Testis (tissue), 2 donors: ENCODE data around the gene SH3TC1.

Experiments used
- POLR2A ChIP-seq: fragments of 450-650 bp; IDR thresholded peaks from one replicate; pipeline ENCODE4 v1.6.1; 2017; ENCODE audit warnings: antibody characterized with exemption, mild to moderate bottlenecking, moderate library complexity
- TF ChIP-seq, protein P1 (sequence below), 3 experiments: fragments of 450-650 bp in 2 of 3; fragments of 200-600 bp in 1 of 3; sonication (generic) in 1 of 3; IDR thresholded peaks; one replicate each; pipeline ENCODE4 v1.5.1; 2016 to 2019; ENCODE audit warnings: antibody characterized with exemption in 3 of 3, mild to moderate bottlenecking in 2 of 3, moderate library complexity in 1 of 3

DNA sequence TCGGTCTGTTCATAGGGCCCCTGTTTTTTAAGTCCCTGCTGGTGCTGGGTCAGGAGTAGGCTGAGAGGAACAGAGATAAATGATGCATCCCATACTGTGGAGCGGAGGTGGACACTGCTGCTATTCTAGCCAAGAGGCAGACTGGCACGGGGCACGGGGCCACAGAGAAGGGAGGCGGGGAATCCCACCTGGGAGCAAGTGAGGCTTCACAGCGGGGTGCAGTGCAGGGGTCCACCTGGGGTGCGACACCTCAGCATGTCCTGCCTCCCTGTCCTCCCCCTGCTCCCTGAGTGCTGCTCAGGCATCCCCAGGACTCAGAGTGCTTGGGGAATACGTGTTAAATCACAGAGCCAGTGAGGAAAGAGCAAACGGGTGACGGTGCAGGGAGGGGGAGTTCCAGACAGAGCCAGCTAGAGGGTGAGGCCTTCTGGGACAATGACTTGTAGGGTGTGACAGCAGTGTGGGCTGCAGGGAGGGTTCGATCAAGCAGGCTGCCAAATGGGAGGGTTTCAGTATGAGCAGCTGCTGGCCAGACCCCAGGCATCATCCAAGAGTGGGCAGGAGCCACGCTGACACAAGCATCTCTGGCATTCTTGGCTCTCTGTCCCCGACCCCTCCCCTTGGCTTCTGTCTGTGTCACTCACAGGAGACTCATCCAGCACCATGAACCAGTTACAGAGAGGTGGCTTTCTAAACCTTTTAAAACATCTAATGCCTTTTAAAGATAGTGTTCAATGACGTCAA lies 56.8 kb downstream of the SH3TC1 start:
- TF ChIP-seq, protein P1, sequence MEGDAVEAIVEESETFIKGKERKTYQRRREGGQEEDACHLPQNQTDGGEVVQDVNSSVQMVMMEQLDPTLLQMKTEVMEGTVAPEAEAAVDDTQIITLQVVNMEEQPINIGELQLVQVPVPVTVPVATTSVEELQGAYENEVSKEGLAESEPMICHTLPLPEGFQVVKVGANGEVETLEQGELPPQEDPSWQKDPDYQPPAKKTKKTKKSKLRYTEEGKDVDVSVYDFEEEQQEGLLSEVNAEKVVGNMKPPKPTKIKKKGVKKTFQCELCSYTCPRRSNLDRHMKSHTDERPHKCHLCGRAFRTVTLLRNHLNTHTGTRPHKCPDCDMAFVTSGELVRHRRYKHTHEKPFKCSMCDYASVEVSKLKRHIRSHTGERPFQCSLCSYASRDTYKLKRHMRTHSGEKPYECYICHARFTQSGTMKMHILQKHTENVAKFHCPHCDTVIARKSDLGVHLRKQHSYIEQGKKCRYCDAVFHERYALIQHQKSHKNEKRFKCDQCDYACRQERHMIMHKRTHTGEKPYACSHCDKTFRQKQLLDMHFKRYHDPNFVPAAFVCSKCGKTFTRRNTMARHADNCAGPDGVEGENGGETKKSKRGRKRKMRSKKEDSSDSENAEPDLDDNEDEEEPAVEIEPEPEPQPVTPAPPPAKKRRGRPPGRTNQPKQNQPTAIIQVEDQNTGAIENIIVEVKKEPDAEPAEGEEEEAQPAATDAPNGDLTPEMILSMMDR (IDR thresholded peaks at IDR 0.05) = no peak
- no peak for TF ChIP-seq POLR2A
